ENCODE data around the gene ABLIM1. TPM values are rescaled to one million over a fixed set of nuclear protein-coding genes. Genes with fewer than 3 reads are reported as not detected.

The ABLIM1 gene
- total RNA-seq, 4 donors from 2014 or later = 75.2 to 172 (median 110) TPM

- TF ChIP-seq POLR2A (IDR thresholded peaks at IDR 0.05) (no peak), POLR2AphosphoS5 (IDR thresholded peaks at IDR 0.05) (no peak), EP300 (IDR thresholded peaks at IDR 0.05) (no peak), CTCF (IDR thresholded peaks at IDR 0.05) (no peak)
- Histone ChIP-seq H3K4me3 (no peak overlapping the region), H3K27me3 (peaks cover 12% of the 10 kb centered on the region), H3K9me3 (no peaks in the 10 kb centered on the region), H3K36me3 (no peaks in the 10 kb centered on the region), H3K4me1 (peaks cover 5 to 56% (median 21%) of the 10 kb centered on the region in 3 donors), H3K27ac (peak overlapping the region in 3 of 4 donors; percentile 49 to 83 (median 61))
- 31 to 49% methylated on average over 5 to 6 of the region's 7 CpGs for WGBS, 2 donors (ENCODE audit: low coverage in 1 of 2)
- ATAC-seq = no peak
Observed at GRCh38 chr10:114635101-114635500, 23.0 kb downstream of the ABLIM1 start.

DNA sequence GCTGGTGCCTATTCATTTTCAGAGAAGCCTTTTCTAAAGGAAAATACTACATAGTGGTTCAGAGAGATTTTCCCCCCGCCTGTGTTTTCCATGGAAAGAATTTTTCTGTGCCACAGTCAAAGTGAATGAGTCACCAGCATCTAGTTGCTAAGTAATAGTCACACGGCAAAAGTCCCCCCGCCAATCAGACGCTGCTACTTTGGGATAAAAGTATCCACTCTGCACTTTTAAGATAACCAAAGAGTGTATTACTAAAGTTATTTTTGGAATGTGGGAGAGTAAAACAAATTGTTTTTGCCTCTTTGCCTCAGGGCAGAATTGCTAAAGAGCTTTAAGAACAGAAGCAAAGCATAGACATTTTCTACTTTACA lies 23.5 kb downstream of the ABLIM1 start:
- Histone ChIP-seq H3K27ac (peak overlapping the region; percentile 41 to 83 (median 55)), H3K27me3 (peaks cover 17% of the 10 kb centered on the region), H3K4me1 (peaks cover 7 to 60% (median 21%) of the 10 kb centered on the region in 3 donors), H3K36me3 (no peaks in the 10 kb centered on the region), H3K9me3 (no peaks in the 10 kb centered on the region), H3K4me3 (no peak overlapping the region)
- ATAC-seq = peak; percentile 77
- TF ChIP-seq POLR2AphosphoS5 (IDR thresholded peaks at IDR 0.05) (peak; percentile 59), CTCF (IDR thresholded peaks at IDR 0.05) (no peak)
- 3 to 6% methylated on average over 4 of the region's 4 CpGs for WGBS, 2 donors (ENCODE audit: low coverage in 1 of 2)

DNA sequence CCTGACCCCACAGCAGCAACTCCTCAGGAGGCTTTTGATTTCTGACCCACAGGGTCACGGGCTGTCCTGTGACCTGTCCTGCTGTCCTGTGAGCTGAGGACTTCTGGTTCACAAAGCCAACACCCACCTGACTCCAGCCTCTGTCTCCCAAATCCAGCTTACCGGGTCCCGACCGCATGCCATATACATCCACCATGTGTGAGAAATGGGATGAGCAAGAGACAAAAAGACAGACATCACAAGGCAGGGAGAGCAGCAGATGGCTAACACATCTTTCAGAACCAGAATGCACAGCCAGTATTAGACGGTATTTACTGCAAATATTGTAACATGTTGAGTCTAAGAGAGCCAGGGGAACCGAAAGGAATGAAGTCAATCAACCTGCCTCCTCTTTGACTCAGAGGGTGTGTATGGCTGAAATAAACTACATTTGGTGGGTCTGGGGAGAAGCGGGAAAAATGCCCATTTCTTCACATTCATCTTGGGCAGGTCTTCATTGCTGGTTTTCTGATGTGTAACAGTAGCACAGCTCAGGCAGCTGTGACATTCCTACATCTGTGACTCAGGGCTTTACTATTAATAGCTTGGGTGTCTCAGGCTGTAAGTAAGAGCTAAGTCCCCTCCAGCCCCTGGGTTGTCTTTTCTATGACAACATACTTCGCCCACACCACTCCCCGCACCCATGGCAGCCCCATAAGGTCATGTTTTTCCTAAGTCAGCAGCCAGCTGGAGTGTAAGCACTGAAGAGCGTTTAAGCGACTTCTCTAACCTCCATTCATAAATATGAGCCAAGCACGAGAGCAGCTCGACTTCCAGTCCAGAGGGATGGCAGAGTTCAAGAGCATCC lies 25.0 kb downstream of the ABLIM1 start:
- ATAC-seq = peak; percentile 77

DNA sequence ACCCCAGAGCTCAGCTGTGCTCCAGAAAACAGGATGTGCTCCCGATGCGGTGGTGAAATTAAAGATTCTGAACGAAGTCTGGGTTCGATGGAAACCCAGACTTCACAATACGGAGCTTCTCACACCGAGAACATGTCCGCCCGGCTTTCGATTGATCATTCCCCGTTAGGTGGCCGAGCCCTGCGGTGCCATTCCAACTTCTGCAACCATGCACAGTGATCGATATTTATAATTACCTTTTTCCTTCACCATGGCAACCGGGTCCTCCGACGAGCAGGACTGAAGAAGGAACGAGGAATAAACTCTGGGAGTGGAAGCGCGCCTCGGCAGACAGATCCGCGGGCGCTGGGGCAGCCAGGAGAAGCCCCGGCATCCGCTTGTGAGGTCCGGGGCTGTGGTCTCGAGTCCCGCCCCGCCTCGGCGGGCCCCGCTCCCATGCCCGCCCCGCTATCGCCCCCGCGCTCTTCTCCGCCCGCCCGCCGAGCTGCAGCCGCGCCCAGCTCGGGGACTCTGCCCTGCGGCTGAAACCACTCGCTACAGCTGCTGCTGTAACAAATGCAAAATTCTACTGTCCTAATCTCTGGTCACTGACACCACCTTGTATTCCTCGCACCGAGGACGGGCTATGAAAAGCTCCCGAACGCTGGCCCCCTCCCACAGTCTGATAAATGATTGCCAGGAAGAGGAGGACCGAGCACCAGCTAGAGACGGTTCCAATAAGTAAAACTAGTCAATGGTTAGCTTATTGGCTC lies 26.2 kb downstream of the ABLIM1 start:
- TF ChIP-seq POLR2A (IDR thresholded peaks at IDR 0.05) = peak; percentile 9 to 29
- no peak for TF ChIP-seq POLR2AphosphoS5 (IDR thresholded peaks at IDR 0.05)
- no peak for TF ChIP-seq EP300 (IDR thresholded peaks at IDR 0.05)
- ATAC-seq = peak; percentile 42
- 0 to 2% methylated on average over 8 to 38 of the region's 53 CpGs for WGBS, 2 donors (ENCODE audit: low coverage in 1 of 2)
- H3K27me3 ChIP-seq = peaks cover 17% of the 10 kb centered on the region
- H3K4me3 ChIP-seq = peak overlapping the region; percentile 57 to 61
- H3K9me3 ChIP-seq = no peaks in the 10 kb centered on the region
- H3K36me3 ChIP-seq = no peaks in the 10 kb centered on the region
- H3K4me1 ChIP-seq = peaks cover 7 to 60% (median 21%) of the 10 kb centered on the region in 3 donors
- H3K27ac ChIP-seq = peak overlapping the region; percentile 6 to 83 (median 76)

More for the DNA sequence above, 25.0 kb downstream of the ABLIM1 start:
- Histone ChIP-seq H3K36me3 (no peaks in the 10 kb centered on the region), H3K4me3 (peak overlapping the region; percentile 14 to 61), H3K27me3 (peaks cover 17% of the 10 kb centered on the region), H3K4me1 (peaks cover 7 to 60% (median 21%) of the 10 kb centered on the region in 3 donors), H3K9me3 (no peaks in the 10 kb centered on the region), H3K27ac (peak overlapping the region; percentile 73 to 83 (median 76))
- TF ChIP-seq POLR2AphosphoS5 (IDR thresholded peaks at IDR 0.05) (peak; percentile 78), EP300 (IDR thresholded peaks at IDR 0.05) (no peak), POLR2A (IDR thresholded peaks at IDR 0.05) (no peak), CTCF (IDR thresholded peaks at IDR 0.05) (no peak)
- WGBS, 2 donors (ENCODE audit: low coverage in 1 of 2) = 4 to 9% methylated on average over 4 to 9 of the region's 13 CpGs

GRCh38 chr10:114631090-114631665 lies 26.9 kb downstream of the ABLIM1 start:
- ATAC-seq = no peak

More at GRCh38 chr10:114631090-114631665, 26.9 kb downstream of the ABLIM1 start:
- Histone ChIP-seq H3K4me3 (peak overlapping the region; percentile 57 to 61), H3K9me3 (no peaks in the 10 kb centered on the region), H3K36me3 (no peaks in the 10 kb centered on the region), H3K27me3 (peaks cover 17% of the 10 kb centered on the region), H3K4me1 (peaks cover 7 to 60% (median 21%) of the 10 kb centered on the region in 3 donors), H3K27ac (peak overlapping the region in 3 of 4 donors; percentile 74 to 83 (median 77))
- WGBS, 2 donors (ENCODE audit: low coverage in 1 of 2) = 26 to 37% methylated on average over 6 to 9 of the region's 9 CpGs
- TF ChIP-seq POLR2A (IDR thresholded peaks at IDR 0.05) (no peak), EP300 (IDR thresholded peaks at IDR 0.05) (no peak), CTCF (IDR thresholded peaks at IDR 0.05) (no peak), POLR2AphosphoS5 (IDR thresholded peaks at IDR 0.05) (no peak)
